GM12892 (cell line): ENCODE measurements around the gene FARP2.

Experiments
- DNase-seq: peaks from one replicate; pipeline ENCODE4 v3.0.0; 2011; ENCODE audit not compliant: insufficient read length
- FAIRE-seq: peaks from 2 replicates; lab custom pipeline; 2011; peaks lifted over from hg19 to GRCh38; lab: Jason Lieb, UNC
- POLR2A ChIP-seq: IDR thresholded peaks from 2 replicates; pipeline ENCODE4 v1.6.1; 2011; ENCODE audit warnings: low read depth, low read length, control low read depth
- POLR2AphosphoS5 ChIP-seq: IDR thresholded peaks from 2 replicates; pipeline ENCODE4 v1.6.1; 2011; ENCODE audit warnings: low read depth, low read length, control low read depth
- TAF1 ChIP-seq: IDR thresholded peaks from 2 replicates; pipeline ENCODE4 v1.6.1; 2011; ENCODE audit warnings: low read depth, mild to moderate bottlenecking, control low read depth, low read length, borderline replicate concordance

The FARP2 gene

GRCh38 chr2:241454837-241455485, 98.9 kb downstream of the FARP2 start:
- FAIRE-seq (no peak), DNase-seq (no peak)
- TF ChIP-seq TAF1 (no peak), POLR2A (no peak), POLR2AphosphoS5 (no peak)

DNA sequence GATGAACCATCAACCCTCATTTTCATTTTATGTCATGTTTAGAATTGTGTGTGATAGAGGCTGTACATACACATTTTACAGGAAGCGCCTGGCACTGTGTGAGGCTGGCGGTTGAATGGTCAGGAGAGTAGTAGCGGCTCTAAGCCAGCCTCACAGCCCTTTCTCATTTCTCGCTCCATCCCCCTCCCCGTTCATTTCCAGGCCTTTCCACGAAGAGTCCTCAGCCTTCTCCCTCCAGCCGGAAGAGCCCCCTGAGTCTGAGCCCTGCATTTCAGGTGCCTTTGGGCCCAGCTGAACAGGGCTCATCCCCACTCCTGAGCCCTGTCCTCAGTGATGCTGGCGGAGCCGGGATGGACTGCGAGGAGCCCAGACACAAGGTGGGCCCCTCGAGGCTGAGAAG, 100.5 kb downstream of the FARP2 start:
- no peak for TF ChIP-seq POLR2A
- FAIRE-seq (no peak), DNase-seq (no peak)

DNA sequence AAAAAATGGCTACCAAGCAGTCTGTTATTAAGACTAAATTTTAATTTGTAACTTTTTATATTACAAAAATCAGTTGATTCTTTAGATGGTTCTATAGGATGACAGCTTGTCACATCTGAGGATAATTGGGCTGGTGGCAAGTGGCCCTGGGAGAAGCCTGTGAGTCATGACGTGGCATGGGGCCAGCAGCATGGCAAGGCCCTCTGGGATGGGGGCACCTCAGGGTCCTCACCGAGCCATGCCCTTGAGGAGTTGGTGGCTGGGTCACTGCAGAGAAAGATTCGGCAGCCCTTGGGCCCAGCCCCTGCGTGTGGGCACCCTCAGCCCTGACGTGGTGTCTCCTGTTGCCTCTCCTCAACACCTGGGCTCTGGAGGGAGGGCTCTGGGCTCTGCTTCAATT, 102.6 kb downstream of the FARP2 start:
- no peak for FAIRE-seq
- DNase-seq: no peak
- TF ChIP-seq POLR2A: no peak
- no peak for TF ChIP-seq TAF1
- TF ChIP-seq POLR2AphosphoS5: no peak

DNA sequence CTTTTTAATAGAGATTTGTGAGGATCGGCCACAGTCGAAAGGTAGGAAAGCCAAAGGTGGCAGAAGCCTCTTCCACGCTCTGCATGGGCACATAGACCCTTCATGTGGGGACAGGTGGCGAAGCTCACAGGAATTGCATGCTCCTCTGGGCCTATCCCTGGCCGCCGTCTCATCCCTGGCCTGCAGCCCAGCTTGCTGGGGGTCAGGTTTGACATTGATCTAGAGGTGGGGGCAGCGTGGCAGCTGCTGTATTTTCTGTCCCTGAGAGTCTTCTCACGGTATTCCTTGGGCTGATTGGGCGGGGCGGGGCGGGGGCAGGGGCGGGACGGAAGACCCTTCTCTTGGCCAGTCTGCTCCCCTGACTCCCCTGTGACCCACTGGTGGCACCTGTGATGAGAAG, 103.4 kb downstream of the FARP2 start:
- no peak for FAIRE-seq
- TF ChIP-seq POLR2AphosphoS5: no peak
- no peak for TF ChIP-seq POLR2A
- no peak for TF ChIP-seq TAF1
- DNase-seq: no peak

DNA sequence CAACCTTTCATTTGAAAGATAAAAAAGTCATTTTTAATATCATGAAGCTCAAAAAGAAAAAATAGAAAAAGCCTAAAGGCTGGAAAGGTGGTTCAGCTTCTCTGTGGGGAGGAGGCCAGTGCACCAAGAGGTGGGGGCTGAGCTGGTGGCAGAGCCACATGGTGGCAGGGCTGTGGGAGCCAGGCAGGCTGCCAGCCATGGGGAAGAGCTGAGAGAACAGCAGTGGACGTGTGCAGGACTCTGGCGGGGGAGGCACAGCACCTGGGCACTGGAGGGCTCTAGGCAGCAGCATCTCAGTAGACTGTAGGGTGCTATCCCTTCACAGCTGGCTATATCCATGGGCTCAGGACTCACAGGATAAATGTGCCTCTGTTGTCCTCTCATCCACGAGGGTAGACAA, 104.5 kb downstream of the FARP2 start:
- DNase-seq (no peak), FAIRE-seq (no peak)
- no peak for TF ChIP-seq TAF1
- TF ChIP-seq POLR2AphosphoS5: no peak
- TF ChIP-seq POLR2A: no peak

- TF ChIP-seq TAF1 (no peak), POLR2A (no peak), POLR2AphosphoS5 (no peak)
- no peak for FAIRE-seq
- no peak for DNase-seq
Measured at GRCh38 chr2:241461693-241462677, 105.9 kb downstream of the FARP2 start.

DNA sequence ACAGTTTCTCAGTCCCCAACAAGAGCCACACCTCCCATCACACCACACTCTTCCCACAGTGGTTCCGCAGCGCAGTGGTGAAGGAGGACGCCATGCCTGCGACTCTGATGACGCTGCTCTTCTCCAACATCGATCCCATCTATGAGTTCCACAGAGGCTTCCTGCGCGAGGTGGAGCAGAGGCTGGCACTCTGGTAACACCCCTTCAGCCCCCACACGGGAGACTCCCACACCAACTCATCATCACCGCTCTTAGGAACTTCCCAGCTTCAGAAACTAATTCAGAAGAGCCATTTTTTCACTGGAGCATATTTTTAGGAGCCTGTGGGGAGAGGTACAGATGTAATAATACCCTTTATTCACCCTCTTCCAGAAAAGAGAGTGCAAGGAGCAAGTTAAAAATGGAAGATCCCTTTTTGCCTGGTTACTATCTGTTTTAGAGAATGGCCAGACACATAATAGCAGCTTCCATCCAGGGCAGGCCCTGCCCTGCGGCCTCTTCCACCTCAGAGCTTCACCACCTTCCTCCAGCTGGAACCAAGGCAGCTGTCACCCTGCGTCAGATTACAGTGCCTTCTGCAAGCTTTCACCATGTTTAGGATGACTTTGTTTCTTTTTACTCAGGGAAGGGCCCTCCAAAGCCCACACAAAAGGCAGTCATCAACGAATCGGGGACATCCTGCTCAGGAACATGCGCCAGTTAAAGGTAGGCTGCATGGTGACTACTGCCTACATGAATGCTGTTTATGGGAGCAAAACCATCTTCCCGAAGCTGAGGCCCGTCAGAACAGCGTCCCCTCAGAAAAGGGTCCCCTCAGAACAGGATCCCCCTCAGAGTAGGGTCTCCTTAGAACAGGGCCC, 107.4 kb downstream of the FARP2 start:
- DNase-seq (no peak), FAIRE-seq (no peak)
- TF ChIP-seq POLR2A (no peak), TAF1 (no peak), POLR2AphosphoS5 (no peak)

DNA sequence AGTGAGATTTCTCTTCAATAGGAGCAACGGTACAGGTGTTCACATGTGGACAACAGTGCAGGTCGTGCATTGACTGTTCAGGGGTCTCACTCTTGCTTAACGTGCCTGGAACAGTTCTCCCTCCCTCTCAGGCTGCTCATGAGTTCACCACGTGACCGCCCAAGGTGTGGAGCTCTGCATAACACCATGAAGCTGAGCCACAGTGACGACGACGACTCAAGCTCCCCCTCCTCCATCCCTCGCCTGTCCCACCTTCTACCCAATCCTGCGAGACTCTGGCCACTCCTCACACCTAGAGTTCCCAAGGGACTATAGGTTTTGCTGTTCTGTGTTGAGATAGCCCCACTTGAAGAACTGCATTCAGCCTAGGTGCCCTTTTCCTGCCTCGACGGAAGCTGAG, 109.5 kb downstream of the FARP2 start:
- DNase-seq (no peak), FAIRE-seq (no peak)
- TF ChIP-seq POLR2AphosphoS5 (no peak), POLR2A (no peak), TAF1 (no peak)

DNA sequence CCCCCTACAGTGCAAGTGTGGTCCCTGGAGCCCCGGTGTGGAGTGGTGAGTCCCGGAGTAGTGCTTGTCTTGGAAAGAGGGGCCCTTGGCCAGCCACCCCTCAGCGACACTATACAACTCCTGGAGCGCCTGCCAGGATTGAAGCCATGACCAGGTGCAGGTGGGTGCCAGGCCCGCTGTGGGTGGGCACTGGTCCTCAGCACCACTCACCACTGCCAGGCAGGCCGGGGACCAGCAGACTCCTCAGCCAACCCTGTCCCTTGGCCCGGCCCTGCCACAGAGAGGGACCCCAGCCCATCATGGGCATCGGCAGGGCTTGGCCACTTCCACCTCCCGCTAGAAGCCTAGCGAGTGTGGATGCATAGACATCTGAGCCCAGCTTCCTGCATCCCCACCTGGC, 110.1 kb downstream of the FARP2 start:
- no peak for DNase-seq
- no peak for FAIRE-seq
- TF ChIP-seq TAF1 (no peak), POLR2A (no peak), POLR2AphosphoS5 (no peak)

DNA sequence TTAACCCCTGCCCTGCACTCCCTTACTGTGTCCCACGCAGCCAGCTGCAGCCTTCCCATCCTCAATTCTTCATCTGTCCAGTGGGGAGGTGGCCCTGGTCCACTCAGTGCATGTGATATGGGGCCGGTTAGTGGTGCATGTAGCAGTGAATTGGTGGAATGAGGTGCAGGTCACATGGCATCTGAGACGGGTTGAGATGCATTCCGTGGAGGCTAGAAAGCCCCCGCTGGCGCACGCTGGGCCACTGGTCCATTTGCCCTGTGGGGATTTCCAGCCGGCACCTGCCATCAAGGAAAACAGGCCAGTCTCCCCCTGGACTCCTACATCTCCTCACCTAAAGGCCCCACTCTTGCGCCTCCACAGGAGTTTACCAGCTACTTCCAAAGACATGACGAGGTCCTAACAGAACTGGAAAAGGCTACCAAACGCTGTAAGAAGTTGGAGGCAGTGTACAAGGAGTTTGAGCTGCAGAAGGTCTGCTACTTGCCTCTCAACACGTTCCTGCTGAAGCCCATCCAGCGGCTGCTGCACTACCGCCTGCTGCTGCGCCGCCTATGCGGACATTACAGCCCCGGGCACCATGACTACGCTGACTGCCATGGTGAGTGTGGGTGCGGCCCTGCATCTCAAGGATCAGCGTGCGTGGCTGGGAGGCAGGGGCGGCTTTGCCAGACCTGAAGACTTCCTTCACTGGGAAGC, 111.8 kb downstream of the FARP2 start:
- no peak for TF ChIP-seq POLR2A
- TF ChIP-seq POLR2AphosphoS5: no peak
- TF ChIP-seq TAF1: no peak
- no peak for FAIRE-seq
- no peak for DNase-seq

DNA sequence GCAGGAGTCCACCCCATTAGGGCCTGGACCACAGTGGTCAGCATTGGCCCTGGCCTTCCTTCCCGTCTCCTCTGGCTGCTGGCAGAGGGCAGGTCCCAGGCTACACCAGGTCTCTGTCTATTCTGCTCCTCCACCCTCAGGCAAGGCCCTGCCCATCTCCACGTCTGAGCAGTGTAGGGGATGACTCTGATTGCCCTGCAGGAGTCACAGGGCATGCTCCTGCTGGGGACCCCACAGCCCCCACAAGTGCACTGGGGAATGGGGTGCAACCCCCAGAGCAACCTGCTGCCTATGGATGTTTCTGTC, 112.3 kb downstream of the FARP2 start:
- DNase-seq: no peak
- no peak for FAIRE-seq
- TF ChIP-seq TAF1 (no peak), POLR2A (no peak), POLR2AphosphoS5 (no peak)

GRCh38 chr2:241469746-241470145, 113.7 kb downstream of the FARP2 start:
- TF ChIP-seq POLR2AphosphoS5 (no peak), POLR2A (no peak), TAF1 (no peak)
- DNase-seq: no peak
- FAIRE-seq: no peak
